HepG2 (cell line): ENCODE results near the gene KRT13. TPM values are rescaled to one million over a fixed set of nuclear protein-coding genes. Genes with fewer than 3 reads are reported as not detected.
A peak's percentile ranks its signal among the peaks of the same experiment; 100 is the strongest.

Experiments used
- ATAC-seq: fragments of 200-7000 bp; cut with Tn5 transposase; 3 replicates; pipeline ENCODE4 v1.9.1; 2020; ENCODE audit warnings: mild to moderate bottlenecking, moderate library complexity
- BruUV-seq: library from RNA; stranded (reverse); fragments of 400-500 nt; replicated peaks from 2 replicates; lab custom pipeline; 2021; lab: Mats Ljungman, UMichigan
- CTCF ChIA-PET: fragments of 300-600 bp; formaldehyde crosslinking; extraction: SDS; loops from one replicate; lab custom pipeline; 2021; ENCODE audit warnings: low total read pairs, inconsistent platforms, low intra/inter-chr PET ratio; lab: Yijun Ruan, JAX
- POLR2A ChIA-PET: fragments of 350-600 bp; sonication (Branson Sonifier 250); formaldehyde crosslinking; loops from one replicate; lab custom pipeline; 2020; ENCODE audit warnings: antibody characterized with exemption, inconsistent platforms; lab: Yijun Ruan, JAX
- DNase-seq: peaks from one replicate; pipeline ENCODE4 v3.0.0-alpha.2; 2015; ENCODE audit warnings: low spot score
- FAIRE-seq: peaks from 3 replicates; lab custom pipeline; 2011; peaks lifted over from hg19 to GRCh38; lab: Jason Lieb, UNC
- H2AFZ ChIP-seq: one replicate; pipeline ENCODE4 v1.6.1; 2011; ENCODE audit warnings: low read length, inconsistent platforms
- H3K27ac ChIP-seq: fragments of 300-600 bp; 3 replicates; pipeline ENCODE4 v1.8.0; 2011; ENCODE audit warnings: mixed run types, mild to moderate bottlenecking, mixed read lengths, low read length, inconsistent platforms; ENCODE audit not compliant: insufficient read depth; ENCODE audit errors: extremely low read length
- H3K27me3 ChIP-seq, 2 experiments: fragments of 200-600 bp in 1 of 2; 2 replicates in 1 of 2; 3 replicates in 1 of 2; pipeline versions ENCODE4 v1.6.0 to v1.8.0; 2011; ENCODE audit warnings: low read length in 2 of 2, mild to moderate bottlenecking in 2 of 2, moderate library complexity in 2 of 2, inconsistent platforms in 1 of 2; ENCODE audit not compliant: insufficient read depth in 2 of 2, control insufficient read depth in 1 of 2
- H3K36me3 ChIP-seq, 2 experiments: fragments of 200-600 bp in 1 of 2; replicated peaks in 1 of 2; 2 replicates in 1 of 2; 3 replicates in 1 of 2; pipeline versions ENCODE4 v1.5.1 to v1.8.0; 2011; ENCODE audit warnings: low read length in 2 of 2, inconsistent platforms in 1 of 2; ENCODE audit not compliant: insufficient read depth in 2 of 2, control insufficient read depth in 1 of 2
- H3K4me1 ChIP-seq: 2 replicates; pipeline ENCODE4 v1.5.1; 2012; ENCODE audit warnings: low read length, inconsistent platforms; ENCODE audit not compliant: insufficient read depth
- H3K4me2 ChIP-seq: 2 replicates; pipeline ENCODE4 v1.6.0; 2011; ENCODE audit warnings: low read depth, low read length, inconsistent platforms
- H3K4me3 ChIP-seq, 3 experiments: fragments of 200-600 bp in 1 of 3; sonication (generic), shearing (Covaris generic) in 1 of 3; replicated peaks in 1 of 3; 2 replicates each; pipeline ENCODE4 v1.5.1; 2011 to 2016; ENCODE audit warnings: low read length in 3 of 3, inconsistent platforms in 2 of 3, low read depth in 2 of 3, mild to moderate bottlenecking in 2 of 3, control low read depth in 1 of 3, mixed read lengths in 1 of 3; ENCODE audit not compliant: insufficient read depth in 1 of 3
- H3K79me2 ChIP-seq: one replicate; pipeline ENCODE4 v1.6.1; 2011; ENCODE audit warnings: low read length, inconsistent platforms; ENCODE audit not compliant: insufficient read depth
- H3K9ac ChIP-seq: 2 replicates; pipeline ENCODE4 v1.6.0; 2011; ENCODE audit warnings: mild to moderate bottlenecking, low read depth, low read length, inconsistent platforms; ENCODE audit not compliant: insufficient read depth
- H3K9me3 ChIP-seq: 2 replicates; pipeline ENCODE4 v1.5.1; 2012; ENCODE audit warnings: mild to moderate bottlenecking, low read length
- H4K20me1 ChIP-seq: 2 replicates; pipeline ENCODE4 v1.6.0; 2011; ENCODE audit warnings: inconsistent platforms, mild to moderate bottlenecking, low read length, moderate library complexity; ENCODE audit not compliant: insufficient read depth
- CC2D1A ChIP-seq: sonication (generic); formaldehyde crosslinking; IDR thresholded peaks from 2 replicates; pipeline ENCODE4 v1.8.1; 2023; ENCODE audit warnings: mild to moderate bottlenecking, missing genetic modification reagents
- MAFF ChIP-seq: IDR thresholded peaks from 2 replicates; pipeline ENCODE4 v1.6.1; 2011; ENCODE audit warnings: low read depth, low read length, improper control_type of control experiment
- RBFOX2 ChIP-seq: fragments of 200-400 bp; formaldehyde crosslinking; IDR thresholded peaks from 2 replicates; pipeline ENCODE4 v1.6.1; 2017; ENCODE audit warnings: low read depth, mild to moderate bottlenecking, low read length
- TBL1XR1 ChIP-seq: fragments of 150-350 bp; IDR thresholded peaks from 2 replicates; pipeline ENCODE4 v1.6.1; 2014; ENCODE audit warnings: borderline replicate concordance, low read length; ENCODE audit not compliant: partially characterized antibody
- ZFX ChIP-seq: sonication (generic); formaldehyde crosslinking; IDR thresholded peaks from 2 replicates; pipeline ENCODE4 v1.4.0; 2020; ENCODE audit warnings: mild to moderate bottlenecking, low read depth, missing genetic modification reagents, moderate library complexity
- ZNF510 ChIP-seq: sonication (generic); formaldehyde crosslinking; IDR thresholded peaks from 2 replicates; pipeline ENCODE4 v1.4.0; 2020; ENCODE audit warnings: low read depth, mild to moderate bottlenecking, missing genetic modification reagents
- ZNF770 ChIP-seq: sonication (generic); formaldehyde crosslinking; IDR thresholded peaks from 2 replicates; pipeline ENCODE4 v1.5.0; 2020; ENCODE audit warnings: mild to moderate bottlenecking, missing genetic modification reagents
- ZNF784 ChIP-seq: sonication (generic); formaldehyde crosslinking; IDR thresholded peaks from 2 replicates; pipeline ENCODE4 v1.5.1; 2020; ENCODE audit warnings: missing genetic modification reagents, mild to moderate bottlenecking, borderline replicate concordance
- WGBS: methylation state at CpG from one replicate; pipeline ENCODE4 v1.1.6; 2017; ENCODE audit warnings: low lambda C conversion rate; 5-methylcytosine and 5-hydroxymethylcytosine counted together
- in situ Hi-C: cut with HindIII; loops from 2 replicates; pipeline ENCODE4 v1.10.0; 2017; ENCODE audit warnings: low pct_unique_long_range_greater_than_20kb; ENCODE audit not compliant: extremely low pct_ligation_motif_present
- intact Hi-C: fragments of 100-400 bp; cut with micrococcal nuclease; formaldehyde crosslinking; loops from one replicate; pipeline ENCODE4 v1.10.0; 2022; ENCODE audit not compliant: unreplicated experiment
- polyA plus RNA-seq, 8 experiments: library from polyadenylated mRNA; depleted of rRNA in 3 of 8; stranded (reverse) in 7 of 8; unstranded in 1 of 8; fragments of >200 nt; fragmentation: Illumina TruSeq in 4 of 8; extraction: Trizol in 4 of 8; gene quantifications; 2 replicates each; pipeline versions ENCODE4 v1.2.1 to v1.2.3, GENCODE V29; 2011 to 2016; ENCODE audit warnings: low read depth in 4 of 8, missing spikeins in 1 of 8, mixed read lengths in 1 of 8; ENCODE audit not compliant: insufficient read depth in 1 of 8
- total RNA-seq, 5 experiments: library from RNA; depleted of rRNA; stranded (reverse); fragments of >200 nt; fragmentation: Illumina TruSeq; extraction: Trizol; gene quantifications; 2 replicates each; pipeline ENCODE4 v1.2.3, GENCODE V29; 2016; ENCODE audit warnings: low read depth in 1 of 5
- TF ChIP-seq, protein P1 (sequence below): sonication (generic); formaldehyde crosslinking; IDR thresholded peaks from 2 replicates; pipeline ENCODE4 v1.5.0; 2020; ENCODE audit warnings: mild to moderate bottlenecking, missing genetic modification reagents, moderate library complexity
- TF ChIP-seq, protein P2 (sequence below): IDR thresholded peaks from 2 replicates; pipeline ENCODE4 v1.6.1; 2012; ENCODE audit warnings: low read depth, low read length, improper control_type of control experiment

Gene KRT13
- total and polyA plus RNA-seq, 2 of the 13 experiments (the other 11 are each of a cell fraction or from before 2014, with no cell fraction given) = not detected

DNA sequence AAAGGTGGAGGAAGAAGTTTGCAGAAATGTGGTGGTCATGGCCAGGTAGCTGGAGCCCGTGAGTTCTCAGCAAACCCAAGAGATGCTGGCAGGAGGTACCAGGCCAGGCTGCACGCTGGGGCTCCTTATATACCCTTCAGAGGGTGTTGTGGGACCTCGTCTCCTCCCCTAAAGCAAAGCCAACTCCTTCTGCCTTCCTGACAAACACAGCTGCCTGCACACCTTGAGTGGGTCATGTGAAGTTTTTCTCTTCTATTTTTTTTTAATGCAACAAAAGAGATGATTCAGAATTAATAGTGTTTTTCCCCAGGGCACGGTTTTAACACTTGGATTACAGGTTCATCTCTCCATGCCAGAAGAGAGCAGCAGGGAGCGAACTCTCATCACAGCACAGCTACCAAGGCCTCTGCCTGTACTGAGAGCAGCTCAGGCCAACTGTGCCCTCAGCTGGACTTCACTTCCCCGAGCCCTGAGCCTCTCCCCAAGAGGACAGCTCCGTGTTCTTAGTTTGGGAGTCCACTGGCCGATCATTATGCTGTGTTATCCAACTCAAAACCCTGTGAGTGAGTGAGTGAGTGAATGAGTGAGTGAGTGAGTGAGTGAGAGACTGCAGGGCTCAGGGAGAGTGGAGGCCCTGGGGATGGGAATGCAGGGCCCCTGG, 13.5 kb upstream of the KRT13 start, which contains the start of gene KRT15:
KRT15 (minus strand) TSS at position 102 of the 661 bp plus-strand sequence; CDS start at position 39, 63 bp downstream.
- no TSS peak for BruUV-seq
- WGBS = 15% methylated on average over 8 of the region's 8 CpGs
- no peak within 1 kb of the TSS for H3K27ac ChIP-seq
- H3K4me1 ChIP-seq = peaks cover 49% of the 10 kb centered on the region
- no peak within 1 kb of the TSS; a peak in 1 of 6 replicates for H3K4me3 ChIP-seq
- FAIRE-seq = peak; percentile 26
- no peak within 1 kb of the TSS for H2AFZ ChIP-seq
- H3K4me2 ChIP-seq = peak within 1 kb of the TSS; percentile 46
- ChIA-PET POLR2A (no interaction called here), CTCF (no interaction called here)
- no peaks in the 10 kb centered on the region for H3K9me3 ChIP-seq
- H3K79me2 ChIP-seq = no peaks in the 10 kb centered on the region
- peaks cover 1 to 3% of the 10 kb centered on the region in 2 experiments; a peak in 3 of 5 replicates for H3K27me3 ChIP-seq
- H3K9ac ChIP-seq = no peak within 1 kb of the TSS
- no peaks in the 10 kb centered on the region for H4K20me1 ChIP-seq
- TF ChIP-seq CC2D1A (CRISPR knock-in tag) (no peak), ZFX (CRISPR knock-in tag) (peak; percentile 26; the same call in 1 of the 2 replicates)
- TF ChIP-seq, protein P1, sequence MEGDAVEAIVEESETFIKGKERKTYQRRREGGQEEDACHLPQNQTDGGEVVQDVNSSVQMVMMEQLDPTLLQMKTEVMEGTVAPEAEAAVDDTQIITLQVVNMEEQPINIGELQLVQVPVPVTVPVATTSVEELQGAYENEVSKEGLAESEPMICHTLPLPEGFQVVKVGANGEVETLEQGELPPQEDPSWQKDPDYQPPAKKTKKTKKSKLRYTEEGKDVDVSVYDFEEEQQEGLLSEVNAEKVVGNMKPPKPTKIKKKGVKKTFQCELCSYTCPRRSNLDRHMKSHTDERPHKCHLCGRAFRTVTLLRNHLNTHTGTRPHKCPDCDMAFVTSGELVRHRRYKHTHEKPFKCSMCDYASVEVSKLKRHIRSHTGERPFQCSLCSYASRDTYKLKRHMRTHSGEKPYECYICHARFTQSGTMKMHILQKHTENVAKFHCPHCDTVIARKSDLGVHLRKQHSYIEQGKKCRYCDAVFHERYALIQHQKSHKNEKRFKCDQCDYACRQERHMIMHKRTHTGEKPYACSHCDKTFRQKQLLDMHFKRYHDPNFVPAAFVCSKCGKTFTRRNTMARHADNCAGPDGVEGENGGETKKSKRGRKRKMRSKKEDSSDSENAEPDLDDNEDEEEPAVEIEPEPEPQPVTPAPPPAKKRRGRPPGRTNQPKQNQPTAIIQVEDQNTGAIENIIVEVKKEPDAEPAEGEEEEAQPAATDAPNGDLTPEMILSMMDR = peak; percentile 37; the same call in 1 of the 2 replicates
- ATAC-seq = peak; percentile 48
- DNase-seq = no peak
- in situ Hi-C loops = no loop called here
- intact Hi-C loops = no loop called here
- no peaks in the 10 kb centered on the region; a peak in 1 of 5 replicates for H3K36me3 ChIP-seq

GRCh38 chr17:41518031-41518430, 12.6 kb upstream of the KRT13 start:
- H3K4me2 ChIP-seq = no peak overlapping the region
- H3K27me3 ChIP-seq = peaks cover 1 to 3% of the 10 kb centered on the region in 2 experiments; a peak in 3 of 5 replicates
- H3K79me2 ChIP-seq = no peaks in the 10 kb centered on the region
- H3K36me3 ChIP-seq = no peaks in the 10 kb centered on the region
- no peak for FAIRE-seq
- no TSS peak for BruUV-seq
- CTCF ChIA-PET = no interaction called here
- ATAC-seq = no peak
- no peaks in the 10 kb centered on the region for H4K20me1 ChIP-seq
- intact Hi-C loops = no loop called here
- H3K27ac ChIP-seq = no peak overlapping the region
- in situ Hi-C loops = no loop called here
- H3K9ac ChIP-seq = no peak overlapping the region
- H2AFZ ChIP-seq = no peak overlapping the region
- H3K4me3 ChIP-seq = no peak overlapping the region
- POLR2A ChIA-PET = interaction anchor here (0.9 kb wide), 1 partner anchor 11 kb away, joined by 3 read pairs; no protein-coding TSS in a partner anchor
- WGBS = 76% methylated on average over 3 of the region's 3 CpGs
- DNase-seq = no peak
- H3K9me3 ChIP-seq = no peaks in the 10 kb centered on the region
- H3K4me1 ChIP-seq = peaks cover 40% of the 10 kb centered on the region
- TF ChIP-seq TBL1XR1 (no peak), ZNF784 (CRISPR knock-in tag) (no peak), ZNF770 (CRISPR knock-in tag) (no peak), RBFOX2 (no peak), MAFF (peak; percentile 56; the same call in 1 of the 2 replicates), ZNF510 (CRISPR knock-in tag) (no peak)
- TF ChIP-seq, protein P2, sequence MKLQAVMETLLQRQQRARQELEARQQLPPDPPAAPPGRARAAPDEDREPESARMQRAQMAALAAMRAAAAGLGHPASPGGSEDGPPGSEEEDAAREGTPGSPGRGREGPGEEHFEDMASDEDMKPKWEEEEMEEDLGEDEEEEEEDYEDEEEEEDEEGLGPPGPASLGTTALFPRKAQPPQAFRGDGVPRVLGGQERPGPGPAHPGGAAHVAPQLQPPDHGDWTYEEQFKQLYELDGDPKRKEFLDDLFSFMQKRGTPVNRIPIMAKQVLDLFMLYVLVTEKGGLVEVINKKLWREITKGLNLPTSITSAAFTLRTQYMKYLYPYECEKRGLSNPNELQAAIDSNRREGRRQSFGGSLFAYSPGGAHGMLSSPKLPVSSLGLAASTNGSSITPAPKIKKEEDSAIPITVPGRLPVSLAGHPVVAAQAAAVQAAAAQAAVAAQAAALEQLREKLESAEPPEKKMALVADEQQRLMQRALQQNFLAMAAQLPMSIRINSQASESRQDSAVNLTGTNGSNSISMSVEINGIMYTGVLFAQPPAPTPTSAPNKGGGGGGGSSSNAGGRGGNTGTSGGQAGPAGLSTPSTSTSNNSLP = no peak
